Putamen (tissue), 1 donor: ENCODE data around the gene SEMA6D.

Experiments
- DNase-seq: peaks from one replicate; pipeline ENCODE4 v3.0.0-alpha.2; 2016; ENCODE audit warnings: low spot score

Gene SEMA6D

DNA sequence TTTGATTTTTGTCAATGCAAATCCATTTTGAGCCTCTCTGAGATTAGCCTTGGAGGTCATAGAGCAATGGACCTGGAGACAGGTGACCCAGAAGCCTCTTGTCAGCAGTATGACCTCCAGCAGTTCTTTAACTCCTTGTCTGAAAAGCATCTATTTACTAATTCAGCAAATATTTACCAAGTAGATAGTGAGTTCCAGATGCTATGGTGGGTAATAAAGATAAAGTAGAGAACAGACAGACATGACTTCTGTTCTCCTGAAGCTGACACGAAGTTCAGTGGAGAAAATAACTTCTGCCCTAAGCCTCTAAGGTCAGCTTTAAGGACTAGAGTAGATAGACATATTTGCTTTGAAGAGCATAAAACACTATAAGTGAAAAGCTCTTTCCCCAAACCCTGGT is 26.6 kb downstream of the SEMA6D start:
- no peak for DNase-seq

DNA sequence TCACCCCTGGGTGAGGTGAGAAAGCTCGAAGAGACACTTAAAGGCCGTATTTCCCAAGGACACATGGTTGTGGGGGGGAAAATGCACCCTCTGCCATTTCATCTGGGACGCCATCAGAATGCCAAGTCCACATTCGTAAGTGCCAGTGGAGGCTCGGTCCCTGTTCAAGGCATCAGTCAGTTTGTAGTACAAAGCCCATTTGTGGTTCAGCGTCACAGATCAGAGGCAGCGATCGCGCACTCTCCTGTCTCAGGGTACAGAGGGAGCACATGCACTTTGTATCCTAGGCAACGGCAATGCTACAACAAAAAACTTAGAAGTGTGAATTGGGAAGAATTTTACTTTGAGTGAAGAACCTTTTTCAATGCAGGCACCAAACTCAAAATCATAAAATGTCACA is 27.2 kb downstream of the SEMA6D start:
- no peak for DNase-seq

DNA sequence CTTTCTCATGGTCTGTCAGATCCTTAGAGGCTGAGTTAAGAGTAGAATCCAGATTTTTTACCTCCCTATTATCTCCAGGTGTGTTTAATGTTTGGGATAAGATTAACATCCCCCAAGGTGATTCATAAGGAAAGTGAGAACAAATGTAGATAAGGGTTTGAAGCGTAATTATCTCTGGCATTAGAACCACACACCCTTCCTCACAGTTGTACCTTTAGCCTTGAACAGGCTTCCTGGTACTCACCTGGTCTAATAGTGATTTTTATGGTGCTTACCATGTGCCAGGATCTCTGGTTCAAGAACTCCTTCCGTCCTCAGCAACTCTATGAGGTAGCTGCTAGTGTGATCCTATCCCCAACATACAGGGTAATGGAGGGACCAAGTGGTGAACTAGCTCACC is 27.7 kb downstream of the SEMA6D start:
- no peak for DNase-seq

DNA sequence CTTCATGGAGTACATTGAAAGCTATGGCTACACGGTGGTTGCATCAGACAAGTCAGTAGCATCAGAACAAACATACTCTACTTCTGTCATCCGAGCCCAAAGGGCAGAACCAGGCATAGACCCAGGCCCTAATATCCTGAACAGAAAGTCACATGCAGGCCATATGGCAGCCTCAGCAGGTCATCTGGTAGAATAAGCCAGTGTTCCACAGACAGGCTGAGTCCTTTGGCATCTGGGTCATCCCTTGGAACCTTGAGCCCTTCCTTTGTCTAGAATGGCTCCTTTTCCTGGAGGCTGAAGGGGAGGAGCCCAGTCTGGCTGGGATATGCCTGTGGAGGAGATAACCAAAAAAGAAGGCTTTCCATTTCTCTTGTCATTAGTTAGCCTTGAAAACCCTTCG is 29.2 kb downstream of the SEMA6D start:
- DNase-seq, result no peak

DNA sequence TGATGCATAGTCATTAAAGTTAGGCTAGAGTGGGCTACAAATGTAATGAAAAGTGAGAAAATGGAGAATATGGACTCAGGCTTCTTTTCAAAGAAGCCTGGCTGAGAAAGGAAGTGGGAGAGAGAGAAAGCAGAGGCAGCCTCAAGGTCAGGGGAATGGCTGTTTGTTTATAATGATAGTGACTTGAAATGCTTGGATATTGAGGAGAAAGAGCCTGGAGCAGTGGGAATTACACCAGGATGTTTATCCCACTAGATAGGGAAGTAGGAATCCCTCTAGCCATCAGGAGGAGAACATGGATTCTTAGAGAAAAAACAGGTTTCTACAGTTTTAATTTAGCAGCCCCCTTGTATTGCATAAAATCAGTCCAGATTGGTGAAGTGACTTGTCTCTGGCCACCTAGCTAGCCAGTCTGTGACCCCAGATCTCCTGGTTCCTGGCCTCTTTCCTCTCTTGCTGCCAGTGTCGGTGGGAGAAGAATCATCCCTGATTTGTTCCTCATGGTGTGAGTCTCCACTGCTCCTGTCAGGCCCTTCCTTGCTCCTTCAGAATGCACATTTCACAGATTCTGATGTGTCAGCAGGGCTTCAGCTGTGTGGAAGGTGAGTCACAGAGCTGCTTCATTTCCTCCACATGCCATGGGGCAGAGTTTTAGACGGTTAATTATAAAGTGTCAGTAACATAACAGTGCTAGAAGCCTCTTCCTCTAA is 32.9 kb downstream of the SEMA6D start:
- no peak for DNase-seq

DNA sequence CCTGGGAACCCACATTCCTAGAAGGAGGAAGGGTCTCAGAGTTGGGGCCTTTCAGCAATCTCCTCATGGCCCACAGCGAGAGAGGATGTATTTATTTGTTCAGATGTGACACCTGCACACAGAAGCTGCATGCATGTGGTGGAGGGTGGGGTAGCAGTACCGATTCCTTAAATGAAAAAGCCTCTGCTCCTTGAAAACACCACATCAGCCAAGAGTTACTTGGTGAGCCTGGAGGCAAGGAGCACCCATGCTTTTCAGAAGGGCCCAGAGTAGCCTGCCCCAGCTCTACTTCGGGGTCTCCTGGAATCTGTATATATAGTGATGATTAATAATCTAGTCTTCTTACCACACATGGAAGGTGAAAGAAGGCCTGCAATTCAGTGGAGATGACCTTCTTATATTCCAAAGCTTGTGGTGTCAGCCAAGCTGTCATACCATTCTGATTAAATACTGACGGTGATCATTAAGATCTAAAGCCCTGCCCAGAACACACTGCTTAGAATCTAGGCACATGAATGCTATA is 33.5 kb downstream of the SEMA6D start:
- DNase-seq, result no peak

DNA sequence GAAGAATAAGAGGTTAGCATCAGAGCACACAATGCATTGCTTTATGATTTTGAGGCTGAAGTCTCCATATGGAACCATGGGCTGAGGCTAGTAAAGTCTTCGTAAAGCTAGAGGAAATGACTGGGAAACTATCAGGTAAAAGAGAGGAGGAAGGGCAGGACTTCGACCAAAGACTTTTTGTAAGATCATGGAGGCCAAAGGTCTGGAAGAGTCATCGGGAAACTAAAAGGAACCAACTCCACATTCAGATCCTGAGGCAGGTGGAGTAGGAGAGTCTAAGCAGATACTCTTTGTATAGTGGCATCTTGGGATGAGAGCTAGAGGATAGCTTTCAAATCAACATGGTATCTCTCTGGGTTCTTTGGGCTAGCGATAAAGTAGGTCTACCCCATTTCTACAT is 36.3 kb downstream of the SEMA6D start:
- no peak for DNase-seq

DNA sequence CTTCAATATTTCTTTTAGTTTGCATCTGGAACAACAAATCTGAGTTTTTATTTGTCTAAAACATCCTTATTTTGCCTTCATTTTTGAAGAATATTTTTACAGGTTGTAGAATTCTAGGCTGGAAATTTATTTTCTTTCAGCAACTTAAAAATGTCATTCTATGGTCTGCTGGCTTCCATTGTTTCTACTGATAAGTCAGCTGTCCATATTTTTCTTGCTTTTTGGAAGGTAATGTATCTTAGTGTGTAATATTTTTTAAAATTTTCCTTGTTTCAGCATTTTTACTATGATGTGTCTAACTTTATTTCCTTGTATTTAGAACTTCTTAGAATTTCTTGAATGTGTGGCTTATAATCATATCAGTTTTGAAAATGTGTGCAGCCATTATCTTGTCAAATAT is 37.0 kb downstream of the SEMA6D start:
- no peak for DNase-seq

DNA sequence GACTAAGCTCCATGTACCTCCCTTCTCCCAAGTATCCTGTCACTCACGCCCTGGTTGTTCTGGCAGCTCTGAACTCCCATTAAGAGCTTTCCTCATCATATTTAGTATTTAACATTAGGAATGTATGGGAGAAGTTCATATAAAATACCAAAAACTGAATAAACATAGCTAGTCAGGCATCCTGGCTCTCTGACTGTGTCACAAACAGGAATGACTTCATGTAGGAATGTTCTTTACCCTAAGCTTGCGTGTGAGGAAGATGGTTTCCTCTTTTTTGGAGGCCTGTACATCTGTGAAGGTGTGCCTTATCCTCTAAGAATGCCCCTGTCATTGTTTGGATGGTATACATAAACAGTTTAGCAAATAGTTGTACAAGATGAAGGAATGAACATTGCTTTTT is 38.6 kb downstream of the SEMA6D start:
- DNase-seq, result no peak

DNA sequence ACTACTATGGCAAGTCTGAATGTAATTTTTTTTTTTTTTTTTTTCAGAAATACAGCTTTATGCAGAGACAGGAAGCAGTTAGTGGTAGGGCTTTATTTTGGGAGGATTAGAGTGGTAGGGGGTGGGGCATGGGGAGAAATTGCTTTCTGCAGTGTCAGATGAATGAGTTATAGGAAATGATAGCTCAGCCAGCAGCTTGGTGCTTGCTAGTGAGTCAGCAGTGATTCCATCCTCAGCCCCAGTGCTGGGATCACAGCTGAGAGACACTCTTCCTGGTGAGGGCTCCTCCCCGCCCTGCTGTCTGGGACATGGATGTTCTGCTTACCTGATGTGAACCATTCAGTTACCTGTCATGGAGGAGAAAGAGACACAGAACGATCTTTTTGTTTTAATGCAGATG is 39.6 kb downstream of the SEMA6D start:
- no peak for DNase-seq

DNA sequence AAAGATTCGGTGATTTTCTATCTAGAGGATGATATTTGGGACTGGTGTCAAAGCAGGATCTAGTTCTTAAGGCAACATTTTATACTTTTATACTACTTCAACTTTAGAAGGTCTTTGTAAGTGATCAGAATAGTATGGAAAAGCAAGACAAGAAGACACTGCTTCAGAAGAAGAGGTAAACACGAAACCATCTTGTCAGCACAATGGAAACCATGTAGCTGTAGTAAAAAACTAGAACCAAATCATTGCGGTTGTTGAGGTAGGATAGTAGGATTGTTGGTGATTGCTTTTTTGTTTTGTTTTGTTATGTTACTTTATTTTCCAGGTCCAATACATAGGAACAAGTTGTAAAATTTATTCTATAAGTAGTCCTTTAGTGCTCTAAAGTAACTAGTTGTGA is 40.0 kb downstream of the SEMA6D start:
- no peak for DNase-seq

DNA sequence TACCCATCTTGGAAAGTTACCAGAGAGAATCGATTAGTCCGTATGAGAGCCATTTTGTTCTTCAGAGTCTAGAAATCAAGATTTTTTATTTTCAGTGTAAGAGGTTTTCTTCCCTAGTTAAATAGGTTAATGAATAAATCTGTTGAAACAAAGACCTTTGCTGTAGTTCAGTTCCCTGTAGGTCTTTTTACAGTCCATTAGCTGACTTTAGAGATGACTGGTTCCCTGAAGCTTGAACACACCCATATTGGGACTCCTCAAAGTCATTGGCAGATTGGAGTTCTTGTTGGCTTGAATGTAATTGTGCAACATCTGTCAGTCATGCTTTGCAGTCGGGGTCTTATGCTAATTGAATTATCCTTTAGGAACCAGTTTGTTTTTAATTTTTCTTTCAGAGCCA is 45.3 kb downstream of the SEMA6D start:
- no peak for DNase-seq

DNA sequence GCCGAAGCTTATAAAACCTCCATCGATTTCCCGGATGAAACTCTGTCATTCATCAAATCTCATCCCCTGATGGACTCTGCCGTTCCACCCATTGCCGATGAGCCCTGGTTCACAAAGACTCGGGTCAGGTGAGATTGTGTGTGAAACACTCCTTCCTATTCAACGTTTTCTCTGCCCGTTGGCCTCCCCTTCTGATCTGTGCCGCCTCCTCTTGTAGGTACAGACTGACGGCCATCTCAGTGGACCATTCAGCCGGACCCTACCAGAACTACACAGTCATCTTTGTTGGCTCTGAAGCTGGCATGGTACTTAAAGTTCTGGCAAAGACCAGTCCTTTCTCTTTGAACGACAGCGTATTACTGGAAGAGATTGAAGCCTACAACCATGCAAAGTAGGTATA is 47.4 kb downstream of the SEMA6D start:
- no peak for DNase-seq

DNA sequence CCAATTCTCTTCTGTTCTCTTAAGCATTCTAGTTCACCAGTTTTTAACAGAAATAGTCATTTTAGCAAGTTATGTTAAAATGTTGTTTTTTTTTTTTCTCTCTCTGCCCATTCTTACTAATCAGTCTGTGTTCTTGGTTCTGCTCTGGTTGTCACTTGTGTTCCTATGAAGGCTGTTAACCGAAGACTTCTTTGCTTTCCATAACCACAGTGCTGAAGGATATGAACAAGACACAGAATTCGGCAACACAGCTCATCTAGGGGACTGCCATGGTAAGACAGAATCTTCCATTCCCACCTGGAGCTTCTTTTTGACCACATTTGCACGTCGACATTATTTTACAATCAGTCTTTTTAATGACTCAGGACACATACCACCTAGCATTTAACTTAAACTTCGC is 49.1 kb downstream of the SEMA6D start:
- DNase-seq, result no peak

DNA sequence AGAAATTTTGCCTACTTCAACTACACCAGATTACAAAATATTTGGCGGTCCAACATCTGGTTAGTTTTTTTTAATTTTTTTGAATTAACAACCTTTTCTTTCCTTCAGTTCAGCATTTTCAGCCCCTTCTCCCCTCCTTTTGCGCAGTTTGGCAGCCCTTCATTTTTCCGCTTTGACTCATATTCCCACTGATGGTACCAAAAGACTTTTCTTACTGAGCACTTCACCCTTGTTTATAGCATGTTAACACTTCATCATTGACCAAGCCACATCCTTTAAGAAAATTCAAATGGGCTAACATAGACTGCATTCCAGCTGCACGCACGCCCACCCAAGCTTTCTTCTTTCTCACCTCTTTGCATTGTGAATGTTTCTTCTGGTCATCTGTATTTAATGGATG is 49.7 kb downstream of the SEMA6D start:
- no peak for DNase-seq

DNA sequence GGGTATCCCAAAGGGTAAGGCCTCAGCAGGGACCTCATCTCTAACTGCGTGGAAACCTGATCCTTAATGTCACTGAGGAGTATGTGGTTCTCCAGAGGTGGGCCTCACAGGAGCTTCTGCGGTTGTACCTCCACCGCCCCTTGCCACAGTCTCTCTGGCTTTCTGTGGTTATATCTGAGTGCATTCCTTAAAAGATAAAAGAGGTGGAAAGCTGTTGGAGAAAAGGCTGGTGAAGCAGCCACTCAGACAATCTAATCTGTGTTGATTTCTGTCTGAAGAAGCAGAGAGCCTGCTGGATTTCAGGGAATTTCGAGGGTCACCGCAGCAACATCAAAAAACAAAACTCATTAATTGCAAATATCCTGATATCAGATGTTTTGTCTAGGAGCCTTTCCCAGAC is 51.4 kb downstream of the SEMA6D start:
- DNase-seq, result no peak

DNA sequence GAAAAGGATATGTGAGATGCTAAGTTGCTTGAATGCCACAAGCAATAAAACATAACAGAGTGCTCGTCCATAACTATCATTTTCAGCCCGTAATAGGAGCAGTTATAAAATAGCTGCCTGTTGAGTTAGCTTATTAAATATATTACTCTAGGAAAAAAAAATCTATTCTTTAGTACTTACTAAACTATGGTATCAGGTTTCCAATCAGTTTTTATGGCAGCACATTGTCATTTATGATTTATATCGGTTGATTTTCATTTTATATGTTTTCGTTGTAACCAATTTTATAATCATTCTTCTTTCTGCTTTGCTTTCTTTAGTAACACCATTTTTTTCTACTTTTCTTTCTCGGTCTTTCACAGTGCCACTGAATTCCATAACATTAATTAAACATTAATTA is 51.9 kb downstream of the SEMA6D start:
- DNase-seq, result no peak

DNA sequence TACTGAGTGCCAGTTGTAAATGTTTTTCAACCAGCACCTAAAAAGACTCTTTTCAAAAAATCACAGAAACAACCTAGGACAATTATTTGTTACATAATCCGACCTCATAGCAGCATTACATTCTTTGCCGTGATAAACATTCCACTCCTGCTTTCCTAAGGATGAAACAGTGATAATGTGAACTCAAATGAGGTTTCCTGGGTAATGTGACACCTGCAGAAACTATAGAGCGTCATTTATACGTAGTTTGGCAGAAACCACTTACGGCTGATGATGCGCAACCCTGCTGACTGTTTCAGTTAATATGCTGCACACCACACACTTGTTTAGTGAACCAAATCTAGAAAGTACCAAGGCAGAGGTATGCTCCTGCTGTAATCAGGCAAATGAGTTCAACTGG is 55.8 kb downstream of the SEMA6D start:
- DNase-seq, result no peak

DNA sequence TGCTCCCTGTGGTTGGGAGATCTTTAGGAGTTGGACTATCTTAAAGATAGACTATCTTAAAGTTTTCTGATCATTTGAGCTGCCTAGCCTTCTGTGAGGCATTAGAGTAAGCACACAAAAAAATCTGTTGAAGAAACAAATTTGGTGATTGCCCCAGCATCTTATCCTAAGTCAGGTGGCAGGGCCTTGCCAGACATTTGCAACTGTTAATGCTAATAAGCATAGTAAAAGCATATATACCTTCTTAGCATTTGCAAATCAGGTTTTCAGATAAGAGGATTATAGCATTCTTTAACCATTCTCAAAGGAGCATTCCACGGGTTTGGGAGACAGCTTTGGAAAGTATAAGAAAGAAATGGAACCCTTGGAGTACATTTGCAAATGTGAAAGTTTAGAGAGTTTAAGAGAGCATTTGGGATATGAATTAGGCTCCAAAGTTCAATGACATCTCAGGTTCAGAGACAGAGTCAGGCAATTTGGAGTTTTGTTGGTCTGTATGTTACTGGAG is 61.0 kb downstream of the SEMA6D start:
- no peak for DNase-seq

DNA sequence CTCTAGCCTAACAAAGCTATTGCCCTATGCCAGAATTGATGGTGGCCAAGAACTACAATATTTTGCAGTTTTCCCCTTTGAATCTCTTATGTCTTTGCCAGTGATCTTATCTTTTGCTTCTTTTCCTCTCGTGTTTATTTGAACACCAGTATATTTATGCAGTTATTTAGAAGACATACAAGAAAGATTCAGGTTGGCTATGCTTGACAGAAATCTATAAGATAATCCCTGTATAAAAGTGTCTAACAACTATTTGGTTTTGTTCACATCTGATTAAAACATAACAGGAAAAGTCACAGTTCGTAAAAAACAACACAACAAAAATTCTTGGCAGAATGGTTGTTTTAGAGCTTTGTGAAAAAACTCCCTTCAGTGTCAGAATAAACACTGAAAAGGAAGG is 63.7 kb downstream of the SEMA6D start:
- DNase-seq, result no peak

DNA sequence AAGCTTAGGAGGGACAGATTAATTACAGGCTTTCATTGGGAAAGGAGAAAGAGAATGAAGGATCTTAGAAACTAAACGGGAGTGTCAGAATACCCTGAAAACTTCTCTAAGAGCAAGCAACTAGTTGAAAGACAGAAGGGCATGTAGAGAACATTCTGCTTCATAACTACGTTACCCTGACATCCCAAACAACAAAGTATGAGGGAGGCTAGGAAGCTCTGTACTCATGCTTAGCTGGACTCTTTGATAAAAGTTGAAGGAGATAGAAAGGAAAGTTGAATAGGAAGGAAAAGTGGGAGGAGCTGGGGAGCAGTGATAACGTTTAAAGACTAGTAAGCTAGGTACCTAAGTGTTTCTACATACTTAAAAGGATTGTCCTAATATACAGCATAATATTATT is 64.2 kb downstream of the SEMA6D start:
- no peak for DNase-seq

DNA sequence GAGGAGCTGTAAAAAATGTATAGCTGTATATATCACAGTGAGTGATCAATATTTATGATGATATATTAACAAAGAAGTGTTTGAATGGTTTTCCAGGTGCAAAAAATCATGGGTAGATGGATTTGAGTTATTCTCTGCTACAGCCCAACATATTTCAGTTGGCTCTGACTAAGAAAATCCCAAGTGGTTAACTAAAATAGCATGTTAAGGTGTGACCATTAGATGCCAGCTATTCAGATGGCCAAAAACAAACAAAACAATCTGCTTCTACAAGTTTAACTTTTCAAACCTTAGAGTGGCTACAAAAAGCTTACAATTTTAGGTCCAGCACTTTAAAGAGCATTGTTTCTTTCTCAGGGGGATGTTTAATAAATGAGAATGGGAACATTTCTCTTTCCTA is 67.5 kb downstream of the SEMA6D start:
- no peak for DNase-seq

DNA sequence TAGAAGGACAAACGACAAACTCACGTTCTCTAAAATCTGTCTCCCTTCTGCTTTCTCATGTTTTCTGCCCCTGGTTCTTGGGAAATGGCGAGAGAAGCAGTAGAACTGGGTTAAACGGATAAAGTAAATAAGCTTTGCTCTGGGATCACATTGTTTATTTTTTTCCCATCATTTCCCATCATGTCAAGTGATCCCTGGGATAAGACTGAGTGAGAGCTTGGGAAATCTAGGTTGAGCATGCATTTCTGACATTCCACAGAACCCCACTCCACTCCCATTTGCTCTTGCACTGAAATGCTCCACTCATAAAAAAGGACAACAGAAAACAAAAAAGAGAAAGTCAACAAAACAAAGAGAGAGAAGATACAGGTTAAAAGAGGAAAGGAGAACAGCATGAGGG is 69.1 kb downstream of the SEMA6D start:
- no peak for DNase-seq

DNA sequence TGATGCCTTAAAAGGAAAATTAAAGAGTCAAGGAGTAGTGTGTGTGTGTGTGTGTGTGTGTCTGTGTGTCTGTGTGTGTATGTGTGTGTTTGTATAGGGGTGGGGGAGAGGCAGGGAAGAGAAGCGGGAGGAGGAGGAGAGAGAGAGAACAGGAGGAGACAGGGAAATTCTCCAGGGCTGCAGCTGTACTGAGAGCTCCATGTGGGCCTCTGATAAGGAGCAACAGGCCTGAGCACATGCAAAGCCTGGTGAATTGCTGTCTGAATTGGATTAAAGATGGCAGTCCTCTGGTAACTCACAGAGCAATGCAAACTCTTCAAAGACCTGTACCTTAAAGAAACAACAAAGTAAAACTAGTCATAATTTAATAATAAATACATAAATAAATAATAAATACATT is 70.6 kb downstream of the SEMA6D start:
- DNase-seq, result no peak
